Stimulated activated CD8-positive, alpha-beta memory T cell treated with anti-CD3 and anti-CD28 coated beads, Interleukin-2, amount 100 ng/mL, for 1 hour (primary cell): ENCODE results near the gene SPACA4.
A peak's percentile ranks its signal among the peaks of the same experiment; 100 is the strongest.
"Not testable (repeated sequence)": the region's sequence is repeated elsewhere in the genome, so short reads cannot be mapped to it uniquely, and the experiment has no call there.

Experiments used
- DNase-seq, 2 donors: peaks; one replicate each; pipeline ENCODE4 v3.0.0-alpha.2; 2020; ENCODE audit warnings: low read depth in 2 of 2

Gene SPACA4, protein sequence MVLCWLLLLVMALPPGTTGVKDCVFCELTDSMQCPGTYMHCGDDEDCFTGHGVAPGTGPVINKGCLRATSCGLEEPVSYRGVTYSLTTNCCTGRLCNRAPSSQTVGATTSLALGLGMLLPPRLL

DNA sequence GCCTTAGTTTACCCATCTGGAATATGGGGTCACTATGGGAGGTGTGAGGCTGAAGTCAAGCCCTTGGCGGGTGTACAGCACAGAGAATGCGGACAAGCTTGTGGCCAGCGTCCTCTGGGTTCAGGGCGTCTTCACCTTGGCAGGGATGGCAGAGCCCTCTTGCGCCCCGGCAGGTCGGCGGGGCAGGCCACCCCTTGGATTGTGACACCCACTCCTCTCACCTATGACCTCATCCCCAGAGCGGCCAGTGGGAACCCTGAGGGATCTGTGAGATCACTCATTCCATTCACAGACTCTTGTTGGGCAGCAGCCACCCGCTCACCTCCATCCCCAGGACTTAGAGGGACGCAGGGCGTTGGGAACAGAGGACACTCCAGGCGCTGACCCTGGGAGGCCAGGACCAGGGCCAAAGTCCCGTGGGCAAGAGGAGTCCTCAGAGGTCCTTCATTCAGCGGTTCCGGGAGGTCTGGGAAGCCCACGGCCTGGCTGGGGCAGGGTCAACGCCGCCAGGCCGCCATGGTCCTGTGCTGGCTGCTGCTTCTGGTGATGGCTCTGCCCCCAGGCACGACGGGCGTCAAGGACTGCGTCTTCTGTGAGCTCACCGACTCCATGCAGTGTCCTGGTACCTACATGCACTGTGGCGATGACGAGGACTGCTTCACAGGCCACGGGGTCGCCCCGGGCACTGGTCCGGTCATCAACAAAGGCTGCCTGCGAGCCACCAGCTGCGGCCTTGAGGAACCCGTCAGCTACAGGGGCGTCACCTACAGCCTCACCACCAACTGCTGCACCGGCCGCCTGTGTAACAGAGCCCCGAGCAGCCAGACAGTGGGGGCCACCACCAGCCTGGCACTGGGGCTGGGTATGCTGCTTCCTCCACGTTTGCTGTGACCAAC is at the start of gene SPACA4:
TSS of gene SPACA4 (plus strand) at position 280 of the 896 bp plus-strand sequence. CDS start at position 517, 237 bp downstream.
- no peak for DNase-seq

DNA sequence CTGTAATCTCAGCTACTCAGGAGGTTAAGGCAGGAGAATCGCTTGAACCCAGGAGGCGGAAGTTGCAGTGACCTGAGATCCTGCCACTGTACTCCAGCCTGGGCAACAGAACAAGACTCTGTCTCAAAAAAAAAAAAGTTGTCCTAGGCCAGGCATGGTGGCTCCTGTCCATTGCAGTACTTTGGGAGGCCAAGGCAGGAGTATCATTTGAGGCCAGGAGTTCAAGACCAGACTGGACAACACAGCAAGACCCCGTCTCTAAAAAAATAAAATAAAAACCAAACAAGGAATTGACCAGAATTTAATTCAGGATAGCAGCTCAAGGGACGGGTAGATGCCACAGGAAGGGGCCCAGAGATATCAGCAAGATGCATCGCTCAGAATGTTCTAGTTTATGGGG is 49.7 kb upstream of the SPACA4 start:
- DNase-seq = no peak

- no peak for DNase-seq
Observed at GRCh38 chr19:48558018-48558684, 48.4 kb upstream of the SPACA4 start.

GRCh38 chr19:48560095-48560530 is 46.4 kb upstream of the SPACA4 start:
- no peak for DNase-seq

DNA sequence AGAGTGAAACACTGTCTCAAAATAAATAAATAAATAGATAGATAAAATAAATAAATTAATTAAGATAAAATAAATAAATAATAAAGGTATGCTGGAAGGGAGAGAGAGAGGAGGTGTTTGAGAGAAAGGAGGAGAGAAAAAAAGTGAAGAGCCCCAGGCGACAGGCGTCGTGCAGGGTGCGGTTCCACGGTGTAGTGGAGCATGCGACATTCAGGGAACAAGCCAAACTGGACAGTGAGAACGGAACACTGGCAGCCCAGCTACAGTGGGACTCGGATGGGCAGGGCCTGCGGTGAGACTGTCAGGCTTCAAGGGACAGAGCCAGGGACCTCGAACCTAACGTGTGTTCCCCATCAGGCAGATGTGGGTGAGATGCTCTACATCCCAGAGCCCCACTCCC is 45.1 kb upstream of the SPACA4 start:
- DNase-seq = no peak

- no peak for DNase-seq
Observed at GRCh38 chr19:48565090-48565489, 41.5 kb upstream of the SPACA4 start.

DNA sequence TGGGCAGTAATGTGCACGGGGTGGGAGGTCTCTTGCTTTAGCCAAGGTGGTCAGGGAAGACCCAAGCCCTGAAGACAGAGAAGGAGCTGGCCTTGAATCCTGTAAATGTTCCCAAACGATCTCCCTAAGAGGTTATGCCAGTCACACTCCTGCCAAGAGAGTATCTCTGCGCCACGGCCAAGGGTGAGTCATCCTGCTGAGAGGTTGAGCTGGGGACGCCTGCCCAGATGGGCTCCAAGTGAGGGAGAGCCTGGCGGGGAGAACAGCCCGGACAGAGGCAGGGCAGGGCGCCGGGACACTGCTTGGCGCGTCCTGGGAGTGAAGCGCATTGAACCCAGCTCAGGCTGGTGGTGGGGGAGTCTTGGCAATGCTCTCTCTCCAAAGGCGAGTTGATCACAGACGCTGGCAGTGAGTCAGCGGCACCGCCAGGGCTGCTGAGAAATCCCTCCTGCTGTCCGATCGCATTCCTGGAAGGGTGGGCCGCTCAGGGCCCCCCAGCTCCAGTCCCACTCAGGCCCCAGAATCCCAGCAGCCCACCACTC is 38.1 kb upstream of the SPACA4 start:
- DNase-seq = no peak

DNA sequence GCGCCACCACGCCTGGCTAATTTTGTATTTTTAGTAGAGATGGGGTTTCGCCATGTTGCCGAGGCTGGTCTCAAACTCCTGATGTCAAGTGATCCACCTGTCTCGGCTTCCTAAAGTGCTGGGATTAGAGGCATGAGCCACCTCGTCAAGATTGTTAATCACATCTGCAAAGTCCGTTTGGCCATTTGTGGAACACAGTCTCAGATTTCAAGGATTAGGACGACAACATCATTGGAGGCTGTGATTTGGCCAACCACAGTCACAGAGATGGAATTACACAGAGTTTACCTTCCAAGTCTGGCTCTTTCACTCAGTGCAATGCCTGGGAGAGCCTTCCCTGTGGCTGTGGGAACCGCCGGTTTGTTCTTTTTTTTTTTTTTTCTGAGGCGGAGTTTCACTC is 36.7 kb upstream of the SPACA4 start:
- no peak for DNase-seq

DNA sequence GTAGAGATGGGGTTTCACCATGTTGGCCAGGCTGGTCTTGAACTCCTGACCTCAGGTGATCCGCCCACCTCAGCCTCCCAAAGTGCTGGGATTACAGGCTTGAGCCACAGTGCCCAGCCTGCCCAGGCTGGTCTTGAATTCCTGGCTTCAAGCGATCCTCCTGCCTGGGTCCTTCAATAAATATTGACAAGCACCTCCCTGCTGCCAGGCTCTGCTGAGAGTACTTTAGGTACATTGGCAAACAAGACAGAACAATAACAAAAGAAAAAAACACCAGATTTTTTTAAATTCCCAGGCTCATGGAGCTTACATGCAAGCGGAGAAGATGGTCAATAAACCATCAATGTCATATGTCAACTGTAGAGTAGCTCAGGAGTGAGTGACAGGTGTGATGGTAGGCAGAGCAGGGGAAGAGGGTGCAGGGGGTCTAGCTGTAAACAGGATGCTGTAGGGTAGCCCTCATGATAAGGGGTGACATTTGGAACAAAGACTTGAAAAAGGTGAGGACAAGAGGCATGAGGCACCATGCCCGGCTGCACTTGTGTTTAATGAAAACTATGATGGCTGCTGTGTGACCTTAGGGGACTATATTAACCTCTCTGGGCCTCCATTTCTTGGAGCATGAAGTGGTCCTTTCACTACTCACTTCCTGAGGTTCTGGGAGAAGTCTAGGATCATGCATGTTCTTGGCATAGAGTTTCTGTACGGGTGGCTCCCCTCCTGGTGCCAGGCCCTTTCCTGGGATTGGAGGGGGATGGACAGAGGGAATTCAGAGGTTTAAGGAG is 35.0 kb upstream of the SPACA4 start:
- no peak for DNase-seq

- DNase-seq = no peak
Observed at GRCh38 chr19:48573163-48573505, 33.4 kb upstream of the SPACA4 start.

DNA sequence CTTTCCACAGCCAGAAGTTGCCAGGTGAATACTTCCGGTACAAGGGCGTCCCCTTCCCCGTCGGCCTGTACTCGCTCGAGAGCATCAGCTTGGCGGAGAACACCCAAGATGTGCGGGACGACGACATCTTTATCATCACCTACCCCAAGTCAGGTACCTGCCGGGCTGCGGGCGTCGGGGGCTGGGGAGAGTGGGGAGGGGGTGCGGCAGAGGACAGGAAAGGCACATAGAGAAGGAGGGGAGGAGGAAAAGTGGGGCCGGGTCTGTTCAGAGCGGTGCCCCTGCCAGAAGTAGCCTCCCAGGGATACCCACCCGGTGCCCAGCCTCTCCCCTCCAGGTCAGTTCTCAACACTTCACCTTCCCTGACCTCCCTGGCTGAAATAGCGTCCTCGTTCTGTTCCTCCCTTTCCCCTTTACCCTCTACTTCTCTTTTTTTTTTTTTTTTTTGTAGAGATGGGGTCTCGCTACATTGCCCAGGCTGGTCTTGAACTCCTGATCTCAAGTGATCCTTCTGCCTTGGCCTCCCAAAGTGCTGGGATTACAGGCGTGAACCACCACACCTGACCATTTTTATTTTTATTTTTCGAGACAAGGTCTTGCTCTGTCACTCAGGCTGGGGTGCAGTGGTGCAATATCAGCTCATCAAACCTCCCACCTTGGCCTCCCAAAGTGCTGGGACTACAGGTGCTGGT is 30.5 kb upstream of the SPACA4 start:
- no peak for DNase-seq

- not testable (repeated sequence) for DNase-seq
Observed at GRCh38 chr19:48577908-48578307, 28.6 kb upstream of the SPACA4 start.

DNA sequence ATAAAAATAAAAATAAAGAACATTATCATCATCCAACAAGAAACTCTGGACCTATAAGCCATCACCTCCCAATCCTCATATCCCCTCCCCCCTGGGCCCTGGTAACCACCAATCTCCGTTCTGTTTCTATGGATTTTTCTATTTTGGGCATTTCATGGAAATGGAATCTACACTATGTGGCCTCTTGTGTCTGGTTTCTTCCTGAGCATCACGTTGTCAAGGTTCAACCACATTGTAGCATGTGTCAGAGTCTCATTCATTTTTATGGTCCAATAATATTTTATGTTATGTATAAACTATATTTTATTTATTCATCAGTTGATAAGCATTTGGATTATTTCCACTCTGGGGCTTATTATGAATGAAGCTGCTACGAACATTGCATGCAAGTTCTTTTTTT is 27.7 kb upstream of the SPACA4 start:
- DNase-seq = no peak

GRCh38 chr19:48582168-48582567 is 24.4 kb upstream of the SPACA4 start:
- DNase-seq = no peak

GRCh38 chr19:48587387-48587786 is 19.2 kb upstream of the SPACA4 start:
- DNase-seq = no peak

DNA sequence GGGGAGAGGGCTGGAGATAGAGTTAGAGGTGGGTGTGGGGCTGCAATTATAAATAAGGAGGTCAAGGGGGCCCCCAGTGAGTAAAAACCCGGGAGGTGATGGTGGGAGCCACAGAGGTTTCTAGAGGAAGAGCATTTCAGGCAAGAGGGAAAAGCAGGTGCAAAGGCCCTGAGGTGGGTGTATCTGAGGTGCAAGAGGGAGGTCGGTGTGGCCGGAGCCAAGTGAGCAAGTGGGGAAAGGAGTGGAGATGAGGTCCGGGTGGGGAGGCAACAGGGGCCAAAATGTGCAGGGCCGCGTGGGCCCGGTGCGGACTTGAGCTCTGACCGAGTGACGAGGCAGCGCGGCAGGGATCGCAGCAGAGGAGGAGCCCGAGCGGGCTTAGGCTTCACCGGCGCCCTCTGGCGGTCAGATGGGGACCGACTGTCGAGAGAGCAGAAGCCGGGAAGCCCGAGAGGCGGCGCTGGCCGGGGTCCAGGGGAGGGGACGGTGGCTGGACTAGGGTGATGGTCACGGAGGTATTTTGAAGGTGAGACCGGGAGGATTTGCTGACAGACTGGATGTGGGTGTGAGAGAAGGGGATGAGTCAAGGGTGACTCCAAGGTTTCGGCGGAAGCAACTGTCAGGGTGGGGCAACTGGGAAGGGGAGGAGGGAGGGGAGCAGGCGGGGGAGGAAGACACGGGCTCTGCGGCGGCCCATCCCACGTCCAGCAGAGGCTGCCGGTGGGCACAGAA is 17.7 kb upstream of the SPACA4 start:
- peak; percentile 73 to 76 for DNase-seq

DNA sequence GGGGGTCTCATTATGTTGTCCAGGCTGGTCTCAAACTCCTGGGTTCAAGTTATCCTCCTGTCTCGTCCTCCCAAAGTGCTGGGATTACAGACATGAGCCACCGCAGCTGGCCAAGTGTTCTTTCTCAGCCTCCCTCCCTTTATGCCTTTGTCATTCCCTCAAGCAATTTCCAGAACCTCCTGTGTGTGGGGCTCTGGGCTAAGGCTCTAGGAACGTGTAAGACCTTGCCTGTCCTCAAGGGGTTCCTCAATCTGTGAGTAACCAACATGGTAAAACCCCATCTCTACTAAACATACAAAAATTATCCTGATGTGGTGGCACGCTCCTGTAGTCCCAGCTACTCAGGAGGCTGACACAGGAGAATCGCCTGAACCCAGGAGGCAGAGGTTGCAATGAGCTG is 15.5 kb upstream of the SPACA4 start:
- no peak for DNase-seq

DNA sequence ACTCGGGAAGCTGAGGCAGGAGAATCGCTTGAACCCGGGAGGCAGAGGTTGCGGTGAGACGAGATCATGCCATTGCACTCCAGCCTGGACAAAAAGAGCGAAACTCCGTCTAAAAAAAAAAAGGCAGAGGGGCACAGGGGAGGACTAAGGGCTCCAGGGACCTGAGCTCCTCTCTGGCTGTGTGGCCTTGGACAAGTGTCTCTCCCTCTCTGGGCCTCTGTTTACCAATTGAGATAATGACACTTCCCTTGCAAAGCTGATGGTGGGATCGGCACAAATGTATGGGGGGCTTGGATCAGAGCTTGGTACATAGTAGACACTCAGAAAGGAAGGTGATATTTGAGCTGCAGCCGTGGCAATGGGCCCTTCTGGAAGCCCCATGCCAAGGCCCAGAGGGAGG is 11.4 kb upstream of the SPACA4 start:
- no peak for DNase-seq

DNA sequence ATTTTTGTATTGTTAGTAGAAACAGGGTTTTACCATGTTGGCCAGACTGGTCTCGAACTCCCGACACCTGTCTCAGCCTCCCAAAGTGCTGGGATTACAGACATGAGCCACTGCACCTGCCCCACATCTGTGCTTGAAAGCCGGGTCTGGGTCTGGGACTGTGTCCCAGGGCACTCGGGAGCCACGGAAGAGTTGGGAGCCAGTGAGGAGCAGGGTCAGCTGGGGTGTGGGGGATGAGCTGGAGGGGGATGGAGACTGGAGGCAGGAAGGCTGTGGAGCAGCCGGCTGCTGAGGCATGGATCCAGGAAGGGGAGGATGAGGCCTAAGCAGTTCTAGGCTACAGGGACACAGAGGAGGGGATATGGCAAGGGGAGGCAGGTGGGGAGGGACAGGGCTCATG is 10.7 kb upstream of the SPACA4 start:
- DNase-seq = no peak

DNA sequence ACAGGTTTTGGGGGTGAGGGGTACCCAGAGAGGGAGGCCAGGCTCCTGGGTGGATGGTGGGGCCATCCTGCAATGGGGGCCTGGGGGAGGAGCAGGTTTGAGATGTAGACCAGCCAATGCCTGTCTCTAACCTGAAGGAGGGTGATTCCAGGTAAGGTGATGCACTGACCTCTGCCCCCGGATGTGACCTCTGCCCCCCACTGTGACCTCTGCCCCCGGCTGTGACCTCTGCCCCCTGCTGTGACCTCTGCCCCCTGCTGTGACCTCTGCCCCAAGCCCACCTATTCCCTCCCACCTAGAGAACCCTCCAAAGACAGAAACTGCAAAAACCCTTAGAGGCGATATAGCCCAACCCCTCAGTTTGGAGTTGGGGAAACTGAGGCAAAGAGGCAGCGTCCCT is 10.3 kb upstream of the SPACA4 start:
- no peak for DNase-seq
